Smooth muscle cell (in vitro differentiated cells): ENCODE results near the gene KCNN3. TPM values are rescaled to one million over a fixed set of nuclear protein-coding genes. Genes with fewer than 3 reads are reported as not detected.

Experiments used
- DNase-seq: peaks from one replicate; lab custom pipeline; 2025; ENCODE audit not compliant: unreplicated experiment; lab: John Stamatoyannopoulos, UW
- H2AFZ ChIP-seq: fragments of 200-600 bp; sonication (generic); 2 replicates; pipeline ENCODE4 v1.6.0; 2016; ENCODE audit warnings: antibody characterized with exemption, low read depth, mild to moderate bottlenecking
- H3F3A ChIP-seq: fragments of 200-600 bp; sonication (generic); 2 replicates; pipeline ENCODE4 v1.6.0; 2017; ENCODE audit warnings: antibody characterized with exemption, low read depth
- H3K27ac ChIP-seq: fragments of 200-600 bp; sonication (generic); 2 replicates; pipeline ENCODE4 v1.5.1; 2016; ENCODE audit warnings: low read depth, mild to moderate bottlenecking
- H3K27me3 ChIP-seq: fragments of 200-600 bp; sonication (generic); 2 replicates; pipeline ENCODE4 v1.6.1; 2016; ENCODE audit warnings: low read depth, mild to moderate bottlenecking
- H3K36me3 ChIP-seq: fragments of 200-600 bp; sonication (generic); 2 replicates; pipeline ENCODE4 v1.5.1; 2016; ENCODE audit warnings: low read depth
- H3K4me1 ChIP-seq: fragments of 200-600 bp; sonication (generic); 2 replicates; pipeline ENCODE4 v1.5.1; 2016; ENCODE audit warnings: low read depth
- H3K4me2 ChIP-seq: fragments of 200-600 bp; sonication (generic); 2 replicates; pipeline ENCODE4 v1.6.0; 2016; ENCODE audit warnings: mild to moderate bottlenecking
- H3K4me3 ChIP-seq: fragments of 200-600 bp; sonication (generic); 2 replicates; pipeline ENCODE4 v1.5.1; 2016; ENCODE audit warnings: mild to moderate bottlenecking
- H3K79me2 ChIP-seq: fragments of 200-600 bp; sonication (generic); 2 replicates; pipeline ENCODE4 v1.6.0; 2016; ENCODE audit warnings: low read depth, mild to moderate bottlenecking
- H3K9ac ChIP-seq: fragments of 200-600 bp; sonication (generic); 2 replicates; pipeline ENCODE4 v1.6.0; 2016; ENCODE audit warnings: low read depth
- H3K9me3 ChIP-seq: fragments of 200-600 bp; sonication (generic); replicated peaks from 2 replicates; pipeline ENCODE4 v1.5.1; 2016; ENCODE audit warnings: low read depth
- H4K20me1 ChIP-seq: fragments of 200-600 bp; sonication (generic); 2 replicates; pipeline ENCODE4 v1.6.0; 2016; ENCODE audit warnings: low read depth
- CTCF ChIP-seq: fragments of 200-600 bp; sonication (generic); IDR thresholded peaks from 2 replicates; pipeline ENCODE4 v1.5.1; 2017; ENCODE audit warnings: borderline replicate concordance, mild to moderate bottlenecking, antibody characterized with exemption; ENCODE audit not compliant: insufficient read depth, poor library complexity, severe bottlenecking
- WGBS: methylation state at CpG from one replicate; pipeline ENCODE4 v1.1.7; 2016; ENCODE audit warnings: low lambda C conversion rate; 5-methylcytosine and 5-hydroxymethylcytosine counted together
- polyA plus RNA-seq: library from polyadenylated mRNA; unstranded; fragments of >200 nt; fragmentation: Nextera tagmentation; extraction: Ambion mirVana; gene quantifications from 2 replicates; pipeline ENCODE4 v1.2.1, GENCODE V29; 2016
- total RNA-seq: library from RNA; depleted of rRNA; stranded (reverse); fragments of >200 nt; gene quantifications from 2 replicates; pipeline ENCODE4 v1.2.3, GENCODE V29; 2014

KCNN3 gene
- total and polyA plus RNA-seq, 2 experiments from 2014 or later = 0.18 to 0.77 TPM

DNA sequence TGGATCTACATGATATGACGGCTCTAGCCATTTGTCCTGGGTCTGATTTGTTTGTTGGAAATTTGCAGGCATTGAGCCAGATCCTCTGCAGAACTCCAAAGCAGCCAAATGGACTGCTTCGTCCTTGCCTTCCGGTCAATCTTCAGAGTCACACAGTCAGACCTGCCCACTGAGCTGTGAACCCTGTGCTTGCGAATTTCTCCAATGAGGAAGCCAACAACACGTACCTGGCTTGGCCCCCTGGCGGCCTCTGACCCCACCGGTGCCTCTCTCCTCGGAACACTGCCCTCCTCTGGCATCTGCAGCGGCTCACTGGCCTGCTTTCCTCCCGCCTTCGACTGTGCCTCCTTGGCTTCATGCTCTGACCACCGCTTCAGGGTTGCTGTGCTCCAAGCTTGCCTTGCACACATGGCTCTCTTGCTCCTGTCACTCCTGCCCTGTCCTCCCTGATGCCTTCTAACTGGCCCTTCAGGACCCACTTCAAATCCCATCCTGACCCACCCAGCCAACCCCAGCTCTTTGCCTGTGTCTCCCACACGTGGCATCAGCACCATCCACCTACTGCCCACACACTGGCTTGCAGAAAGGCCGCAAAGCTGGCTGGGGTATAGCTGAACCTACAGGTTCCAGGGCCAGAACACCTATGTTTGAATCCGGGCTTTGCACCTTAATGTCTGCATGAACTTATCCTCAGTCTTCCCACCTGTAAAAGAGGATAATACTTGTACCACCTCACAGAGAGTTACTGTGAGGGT is 128.2 kb downstream of the KCNN3 start:
- no peak for TF ChIP-seq CTCF
- no peaks in the 10 kb centered on the region for H3K27me3 ChIP-seq
- no peaks in the 10 kb centered on the region for H3K9me3 ChIP-seq
- no peak for DNase-seq
- no peak overlapping the region for H3K4me2 ChIP-seq
- H3K4me1 ChIP-seq = peaks cover 5% of the 10 kb centered on the region
- no peak overlapping the region for H2AFZ ChIP-seq
- 61% methylated on average over 15 of the region's 15 CpGs for WGBS
- H3F3A ChIP-seq = no peaks in the 10 kb centered on the region
- H3K27ac ChIP-seq = no peak overlapping the region
- no peak overlapping the region for H3K4me3 ChIP-seq
- H3K36me3 ChIP-seq = no peaks in the 10 kb centered on the region
- no peak overlapping the region for H3K9ac ChIP-seq
- H4K20me1 ChIP-seq = no peaks in the 10 kb centered on the region
- no peaks in the 10 kb centered on the region for H3K79me2 ChIP-seq

DNA sequence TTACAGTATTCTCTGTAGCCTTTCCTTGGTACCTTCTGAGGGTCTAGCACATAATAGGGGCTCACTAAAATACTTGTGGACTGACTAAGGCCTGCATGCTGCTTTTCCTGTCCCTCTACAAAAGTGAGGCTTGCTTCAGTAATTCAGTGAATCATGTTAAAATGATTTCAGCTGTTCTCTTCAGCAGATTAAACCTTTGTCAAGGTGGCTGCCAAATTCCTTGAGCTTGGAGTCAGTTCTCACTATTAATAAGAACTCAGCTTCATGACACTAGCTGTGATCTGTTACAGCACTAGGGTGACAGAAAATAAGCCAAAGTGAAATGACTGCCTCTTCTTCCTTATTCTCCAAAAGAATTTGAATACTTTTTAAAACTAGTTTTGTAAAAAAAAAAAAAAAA is 128.8 kb downstream of the KCNN3 start:
- Histone ChIP-seq H3K4me3 (no peak overlapping the region), H3K27me3 (no peaks in the 10 kb centered on the region), H3K36me3 (no peaks in the 10 kb centered on the region), H3F3A (no peaks in the 10 kb centered on the region), H3K79me2 (no peaks in the 10 kb centered on the region), H4K20me1 (no peaks in the 10 kb centered on the region), H3K4me2 (no peak overlapping the region), H2AFZ (no peak overlapping the region), H3K9ac (no peak overlapping the region), H3K27ac (no peak overlapping the region), H3K4me1 (peaks cover 5% of the 10 kb centered on the region), H3K9me3 (no peaks in the 10 kb centered on the region)
- no peak for DNase-seq
- no peak for TF ChIP-seq CTCF

- no peak for DNase-seq
- Histone ChIP-seq H3K27me3 (no peaks in the 10 kb centered on the region), H3K36me3 (no peaks in the 10 kb centered on the region), H3K4me1 (no peaks in the 10 kb centered on the region), H2AFZ (no peak overlapping the region), H3K4me3 (no peak overlapping the region), H3F3A (no peaks in the 10 kb centered on the region), H3K4me2 (no peak overlapping the region), H3K79me2 (no peaks in the 10 kb centered on the region), H3K9me3 (no peaks in the 10 kb centered on the region), H4K20me1 (no peaks in the 10 kb centered on the region), H3K9ac (no peak overlapping the region), H3K27ac (no peak overlapping the region)
- TF ChIP-seq CTCF = no peak
- 89% methylated on average over 2 of the region's 2 CpGs for WGBS
Observed at GRCh38 chr1:154739654-154740053, 130.4 kb downstream of the KCNN3 start.

GRCh38 chr1:154736841-154737240 is 133.2 kb downstream of the KCNN3 start:
- H3K27ac ChIP-seq = peak overlapping the region; percentile 90
- TF ChIP-seq CTCF = no peak

More at GRCh38 chr1:154736841-154737240, 133.2 kb downstream of the KCNN3 start:
- H2AFZ ChIP-seq = no peak overlapping the region
- H3K9me3 ChIP-seq = no peaks in the 10 kb centered on the region
- no peaks in the 10 kb centered on the region for H4K20me1 ChIP-seq
- WGBS = 48% methylated on average over 6 of the region's 6 CpGs
- H3K79me2 ChIP-seq = no peaks in the 10 kb centered on the region
- no peaks in the 10 kb centered on the region for H3K36me3 ChIP-seq
- H3K9ac ChIP-seq = peak overlapping the region; percentile 37
- H3K27me3 ChIP-seq = no peaks in the 10 kb centered on the region
- DNase-seq = no peak
- no peaks in the 10 kb centered on the region for H3F3A ChIP-seq
- no peaks in the 10 kb centered on the region for H3K4me1 ChIP-seq
- H3K4me3 ChIP-seq = no peak overlapping the region
- H3K4me2 ChIP-seq = peak overlapping the region; percentile 43
